Endometrial microvascular endothelial cells (primary cell): ENCODE data around the gene DLG2. TPM values are rescaled to one million over a fixed set of nuclear protein-coding genes. Genes with fewer than 3 reads are reported as not detected.
"Not testable (repeated sequence)": the region's sequence is repeated elsewhere in the genome, so short reads cannot be mapped to it uniquely, and the experiment has no call there.

Experiments used
- in situ Hi-C: cut with HindIII; loops from 2 replicates; pipeline ENCODE4 v1.10.0; 2017; ENCODE audit warnings: low sequenced_read_pairs, low pct_unique_long_range_greater_than_20kb; ENCODE audit errors: inconsistent ontology term
- total RNA-seq: library from RNA; depleted of rRNA; stranded (reverse); fragments of >200 nt; gene quantifications from one replicate; pipeline ENCODE4 v1.2.3, GENCODE V29; 2015; ENCODE audit errors: inconsistent ontology term

DLG2 gene
- total RNA-seq, 1 donor from 2014 or later, result not detected

DNA sequence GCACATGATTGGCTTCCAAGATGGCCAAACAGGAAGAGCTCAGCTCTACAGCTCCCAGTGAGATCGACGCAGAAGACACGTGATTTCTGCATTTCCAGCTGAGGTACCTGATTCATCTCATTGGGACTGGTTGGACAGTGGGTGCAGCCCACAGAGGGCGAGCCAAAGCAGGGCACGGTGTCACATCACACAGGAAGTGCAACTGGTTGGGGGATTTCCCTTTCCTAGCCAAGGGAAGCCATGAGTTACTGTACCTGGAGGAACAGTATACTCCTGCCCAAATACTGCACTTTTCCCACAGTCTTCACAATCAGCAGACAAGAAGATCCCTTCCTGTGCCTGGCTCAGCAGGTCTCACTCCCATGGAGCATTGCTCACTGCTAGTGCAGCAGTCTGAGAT, 131.2 kb downstream of the DLG2 start:
- in situ Hi-C loops, result no loop called here

DNA sequence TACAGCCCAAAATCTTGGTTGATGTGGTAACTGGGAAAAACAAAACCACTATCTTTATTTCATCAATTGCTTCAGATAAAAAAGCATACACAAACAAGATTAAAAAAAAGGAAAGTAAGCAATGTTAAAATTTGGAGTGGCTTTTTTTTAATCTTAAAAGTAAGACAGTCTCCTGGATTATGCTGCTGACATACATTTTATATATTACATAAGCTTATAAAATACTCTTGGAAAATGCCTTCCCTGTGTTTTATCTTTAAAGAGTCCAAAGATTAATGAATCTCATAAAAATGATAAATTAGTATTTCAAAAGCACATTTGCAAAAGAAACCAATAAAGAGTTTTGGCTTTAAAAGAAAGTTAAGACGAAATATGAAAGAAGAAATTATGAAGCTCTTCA, 132.7 kb downstream of the DLG2 start:
- in situ Hi-C loops, result no loop called here

DNA sequence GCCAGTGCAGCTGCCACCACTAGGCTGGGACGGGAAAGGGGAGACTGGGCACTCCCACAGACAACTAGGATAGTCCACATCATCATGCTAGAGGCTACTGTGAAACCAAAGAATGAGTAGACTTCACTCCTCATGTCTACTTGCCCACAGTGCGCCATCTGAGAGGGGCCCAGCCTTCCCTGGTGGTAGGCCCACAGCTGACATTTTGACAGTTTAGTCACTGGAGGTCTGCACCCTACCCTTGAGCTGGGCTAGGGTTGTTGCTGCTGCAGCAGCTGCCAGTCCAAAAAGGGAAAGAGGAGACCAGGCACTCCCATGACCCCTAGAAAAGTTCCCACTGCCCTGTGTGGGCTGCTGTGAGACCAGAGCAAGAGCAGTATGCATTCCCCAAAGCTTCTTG, 141.2 kb downstream of the DLG2 start:
- in situ Hi-C loops, result no loop called here

DNA sequence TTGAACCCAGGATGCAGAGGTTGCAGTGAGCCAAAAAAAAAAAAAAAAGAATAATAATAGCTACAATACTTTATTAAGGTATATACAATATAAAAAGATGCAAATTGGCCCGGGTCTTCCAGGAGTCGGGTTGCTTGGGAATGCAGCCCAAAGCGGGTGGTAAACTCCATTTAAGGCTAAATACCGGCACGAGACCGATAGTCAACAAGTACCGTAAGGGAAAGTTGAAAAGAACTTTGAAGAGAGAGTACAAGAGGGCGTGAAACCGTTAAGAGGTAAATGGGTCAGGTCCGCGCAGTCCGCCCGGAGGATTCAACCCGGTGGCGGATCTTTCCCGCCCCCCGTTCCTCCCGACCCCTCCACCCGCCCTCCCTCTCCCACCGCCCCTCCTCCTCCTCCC, 143.3 kb downstream of the DLG2 start:
- in situ Hi-C loops, result no loop called here

DNA sequence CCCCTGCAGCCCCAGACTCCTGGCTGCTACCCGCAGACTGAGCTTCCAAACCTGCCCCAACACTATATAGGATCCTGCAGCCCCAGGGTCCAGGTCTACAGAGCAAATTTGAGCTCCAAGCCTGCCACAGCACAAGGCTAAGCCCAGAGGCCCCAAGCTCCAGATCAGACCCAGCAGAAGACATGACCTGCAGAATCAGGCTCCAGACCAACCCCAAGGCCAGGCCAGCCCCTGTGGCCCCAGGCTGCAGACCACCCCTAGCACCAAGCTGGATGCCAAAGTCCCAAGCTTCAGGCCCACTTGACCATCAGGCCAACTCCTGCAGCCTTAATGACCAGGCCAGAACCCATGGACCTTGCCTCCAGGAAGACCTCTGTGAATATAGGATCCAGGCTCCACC, 145.3 kb downstream of the DLG2 start:
- in situ Hi-C loops, result no loop called here

DNA sequence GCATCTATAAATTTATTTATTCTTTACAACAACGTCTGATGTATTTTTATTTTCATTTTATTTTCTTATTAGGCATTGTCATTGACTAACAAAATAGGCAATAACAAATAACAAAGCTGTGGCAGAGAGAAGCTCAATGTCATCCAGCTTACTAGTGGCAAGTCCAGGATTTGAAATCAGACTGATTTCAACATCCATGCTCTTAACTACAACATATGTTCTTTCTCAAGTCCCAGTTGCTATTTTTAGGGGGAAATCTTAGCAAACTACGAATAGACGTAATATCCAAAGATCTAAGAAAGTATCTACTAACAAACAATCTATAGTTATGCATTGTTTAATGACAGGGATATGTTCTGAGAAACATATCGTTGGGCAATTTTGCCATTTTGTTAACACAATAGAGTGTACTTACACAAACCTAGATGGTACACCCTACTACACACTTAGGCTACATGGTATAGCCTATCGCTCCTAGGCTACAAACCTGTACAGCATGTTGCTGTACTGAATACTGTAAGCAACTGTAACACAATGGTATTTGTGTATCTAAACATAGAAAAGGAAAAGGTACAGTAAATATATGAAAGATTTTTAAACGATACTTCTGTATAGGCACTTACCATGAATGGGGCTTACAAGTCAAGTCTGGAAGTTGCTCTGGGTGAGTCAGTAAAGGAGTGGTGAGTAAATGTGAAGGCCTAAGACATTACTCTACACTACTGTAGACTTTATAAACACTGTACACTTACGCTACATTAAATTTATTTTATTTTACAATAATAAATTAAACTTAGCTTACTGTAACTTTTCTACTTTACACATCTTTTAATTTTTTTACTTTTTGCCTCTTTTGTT, 151.3 kb downstream of the DLG2 start:
- in situ Hi-C loops, result no loop called here

DNA sequence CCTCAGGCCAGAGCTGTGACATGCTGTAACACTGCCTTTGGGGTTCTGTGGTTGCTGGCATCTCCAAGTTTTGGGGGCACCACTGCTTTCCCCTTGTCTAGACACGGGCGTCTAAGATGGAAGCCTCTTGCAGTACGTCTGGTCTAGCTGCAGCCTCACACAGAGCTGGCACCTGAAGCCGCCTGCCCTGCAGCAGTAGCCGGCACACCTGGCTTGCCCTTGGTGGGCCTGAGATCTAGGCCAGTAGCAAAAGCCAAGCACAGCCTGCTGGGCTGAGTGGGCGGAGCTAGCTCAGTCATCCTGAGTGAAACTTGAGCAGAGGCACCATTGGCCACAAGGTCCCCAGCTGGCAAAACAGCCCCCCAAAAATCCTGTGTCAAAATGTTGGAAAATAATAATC, 154.2 kb downstream of the DLG2 start:
- in situ Hi-C loops, result no loop called here

DNA sequence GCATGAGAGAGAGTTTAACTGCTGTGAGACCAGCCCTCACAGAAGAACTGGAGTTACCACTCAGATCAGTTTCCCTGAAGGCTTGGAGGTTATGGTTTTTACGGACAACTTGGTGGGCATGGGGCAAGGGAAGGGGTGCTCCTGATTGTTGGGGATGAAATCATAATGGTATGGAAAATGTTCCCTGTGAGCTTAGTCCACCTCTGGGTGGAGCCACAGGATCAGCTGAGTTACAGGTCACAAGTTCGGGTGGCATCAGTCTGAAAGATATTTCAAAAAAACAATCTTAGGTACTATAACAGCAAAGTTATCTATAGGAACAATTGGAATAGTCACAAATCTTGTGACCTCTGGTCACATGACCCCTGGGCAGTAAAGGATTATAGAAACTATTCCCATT, 162.9 kb downstream of the DLG2 start:
- in situ Hi-C loops, result no loop called here

DNA sequence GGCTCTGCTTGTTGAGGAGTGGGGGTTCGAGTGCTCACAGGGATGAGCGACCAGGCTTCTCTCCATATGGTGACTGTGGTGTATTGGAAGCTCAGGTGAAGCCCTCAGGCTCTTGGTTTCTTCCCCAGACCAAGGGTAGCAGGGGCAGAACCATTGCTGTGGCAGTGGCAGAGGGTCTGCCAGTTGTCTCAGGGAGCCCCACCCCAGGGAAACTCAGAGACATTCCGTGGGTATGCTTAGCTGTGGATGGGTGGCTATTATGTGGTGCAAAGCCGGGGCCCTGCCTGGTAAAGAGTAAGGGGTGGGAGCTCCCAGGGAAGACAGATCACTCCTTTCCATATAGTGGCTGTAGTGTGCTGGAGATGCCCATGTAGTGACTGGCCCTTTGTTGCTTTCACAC, 167.8 kb downstream of the DLG2 start:
- in situ Hi-C loops, result no loop called here

DNA sequence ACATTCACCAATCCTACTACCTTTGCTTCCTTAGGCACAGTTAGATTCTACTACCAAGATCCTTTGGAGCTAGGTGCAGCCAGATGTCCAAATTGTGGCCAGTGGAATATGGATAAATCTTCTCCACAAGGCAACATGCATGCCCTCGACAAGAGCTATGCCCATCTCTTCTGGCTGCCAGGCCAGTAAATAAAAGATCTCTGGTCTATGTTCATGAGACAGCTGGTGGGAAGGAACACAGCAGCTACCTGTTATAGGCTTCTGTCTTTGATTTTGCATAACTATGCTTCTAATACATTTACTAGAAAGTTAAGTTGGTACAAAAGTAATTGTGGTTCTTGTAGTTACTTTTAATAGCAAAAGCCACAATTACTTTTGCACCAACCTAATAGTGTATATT, 182.7 kb downstream of the DLG2 start:
- in situ Hi-C loops, result no loop called here

DNA sequence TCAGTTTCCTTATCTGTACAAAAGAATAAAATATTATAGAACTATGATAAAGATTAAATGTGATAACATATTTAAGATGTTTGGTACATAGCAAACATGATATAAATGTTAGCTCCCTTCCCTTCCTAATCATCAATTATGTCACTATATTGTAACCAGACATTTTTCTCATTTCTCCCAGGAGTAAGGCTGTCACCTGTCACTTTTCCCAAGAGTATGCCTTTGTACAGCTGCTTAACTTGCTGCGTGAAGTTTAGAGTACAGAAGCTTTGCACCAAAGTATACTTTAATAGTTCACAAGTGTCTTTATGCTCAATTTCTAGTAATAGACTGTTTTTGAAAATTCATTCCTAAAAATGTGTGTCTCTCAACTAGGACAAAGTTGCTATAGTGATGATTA, 186.9 kb downstream of the DLG2 start:
- in situ Hi-C loops, result no loop called here

DNA sequence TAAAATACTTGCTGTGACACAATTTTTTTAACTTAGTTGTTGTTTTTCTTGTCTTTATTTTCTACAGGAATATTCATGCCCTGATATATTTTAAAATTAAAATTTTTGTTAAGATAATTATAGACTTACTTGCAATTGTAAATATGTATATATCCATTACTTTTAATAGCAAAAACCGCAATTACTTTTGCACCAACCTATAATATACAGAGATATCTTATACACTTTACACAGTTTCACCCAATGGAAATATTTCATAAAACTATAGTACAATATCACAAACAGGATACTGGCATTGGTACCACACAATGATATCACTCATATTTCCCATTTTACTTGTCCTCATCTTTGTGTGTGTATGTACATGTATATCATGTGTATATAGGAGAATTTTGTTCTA, 188.8 kb downstream of the DLG2 start:
- in situ Hi-C loops, result no loop called here

DNA sequence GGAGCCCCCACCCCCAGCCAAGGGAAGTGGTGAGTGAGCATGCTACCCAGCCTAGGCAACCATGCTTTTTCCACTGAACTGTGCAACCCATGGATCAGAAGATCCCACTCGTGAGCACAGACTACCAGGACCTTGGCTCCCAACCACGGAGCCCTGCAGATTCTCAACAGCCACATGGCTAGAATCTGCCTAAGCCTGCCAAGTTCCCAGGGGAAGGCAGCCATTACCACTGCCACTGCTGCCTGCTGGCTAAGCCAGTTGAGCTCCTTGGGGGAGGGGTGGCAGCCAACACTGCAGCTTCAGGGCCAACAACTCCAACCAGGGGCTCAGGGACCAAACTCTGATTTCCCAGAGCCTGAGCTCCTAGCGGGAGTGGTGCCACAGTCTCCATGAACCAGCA, 195.8 kb downstream of the DLG2 start:
- in situ Hi-C loops, result no loop called here

DNA sequence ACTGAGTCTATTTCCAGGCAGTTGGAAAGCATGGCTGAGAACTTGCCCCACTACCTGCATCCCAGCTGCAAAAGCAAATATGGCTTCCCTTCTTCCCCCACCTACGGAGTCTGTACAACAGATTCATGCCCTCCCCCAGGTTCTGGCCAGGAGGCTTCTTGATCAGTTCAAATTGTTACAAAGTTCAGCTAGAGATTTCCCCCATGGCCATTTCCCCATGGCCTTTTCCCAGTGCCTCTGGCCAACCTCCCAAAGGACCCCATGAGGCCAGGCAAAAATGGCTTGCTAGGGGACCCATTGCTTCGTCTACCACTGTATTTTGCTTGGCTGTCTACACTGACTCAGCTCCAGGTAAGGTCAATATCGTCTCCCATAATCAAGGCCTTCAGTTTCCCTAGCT, 203.3 kb downstream of the DLG2 start:
- in situ Hi-C loops, result no loop called here

DNA sequence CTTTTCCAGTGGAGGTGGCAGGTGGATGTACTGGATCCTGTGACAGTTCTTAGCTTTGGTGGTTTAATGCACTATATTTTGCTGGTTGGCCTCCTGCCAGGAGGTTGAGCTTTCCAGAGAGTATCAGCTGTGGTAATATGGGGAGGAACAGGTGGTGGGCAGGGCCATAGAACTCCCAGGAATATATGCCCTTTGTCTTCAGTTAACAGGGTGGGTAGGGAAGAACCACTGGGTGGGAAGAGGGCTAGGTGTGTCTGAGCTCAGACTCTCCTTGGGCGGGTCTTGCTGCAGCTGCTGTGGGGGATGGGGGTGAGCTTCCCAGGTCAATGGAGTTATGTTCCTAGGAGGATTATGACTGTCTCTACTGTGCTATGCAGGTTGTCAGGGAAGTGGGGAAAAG, 203.8 kb downstream of the DLG2 start:
- in situ Hi-C loops, result no loop called here

DNA sequence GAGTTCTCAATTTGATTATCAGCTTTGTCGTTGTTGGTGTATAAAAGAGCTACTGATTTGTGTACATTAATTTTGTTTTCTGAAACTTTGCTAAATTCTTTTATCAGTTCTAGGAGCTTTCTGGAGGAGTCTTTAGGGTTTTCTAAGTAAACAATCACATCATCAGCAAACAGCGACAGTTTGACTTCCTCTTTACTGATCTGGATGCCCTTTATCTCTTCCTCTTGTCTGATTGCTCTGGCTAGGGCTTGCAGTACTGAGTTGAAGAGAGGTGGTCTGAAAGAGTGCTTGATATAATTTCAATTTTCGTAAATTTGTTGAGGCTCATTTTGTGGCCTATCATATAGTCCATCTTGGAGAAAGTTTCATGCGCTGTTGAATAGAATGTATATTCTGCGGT, 213.0 kb downstream of the DLG2 start:
- in situ Hi-C loops, result no loop called here

DNA sequence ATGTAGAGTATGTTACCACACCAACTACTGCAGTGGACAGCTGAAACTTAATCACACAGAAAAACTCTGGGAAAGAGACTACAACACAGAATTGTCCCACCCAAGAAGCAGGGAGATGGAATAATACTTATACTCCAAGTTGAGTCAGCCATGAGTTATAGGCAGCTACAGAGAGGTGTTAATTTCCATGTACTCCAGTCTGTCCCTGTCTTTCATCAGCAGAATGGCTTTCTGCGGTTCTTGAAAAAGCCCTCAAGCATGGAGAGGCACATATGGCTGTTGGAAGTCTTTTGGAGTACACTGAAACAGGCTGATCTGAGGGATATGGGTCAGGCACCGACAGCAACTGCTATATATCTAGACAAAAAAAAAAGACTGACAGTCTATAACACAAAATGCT, 219.5 kb downstream of the DLG2 start:
- in situ Hi-C loops, result no loop called here

DNA sequence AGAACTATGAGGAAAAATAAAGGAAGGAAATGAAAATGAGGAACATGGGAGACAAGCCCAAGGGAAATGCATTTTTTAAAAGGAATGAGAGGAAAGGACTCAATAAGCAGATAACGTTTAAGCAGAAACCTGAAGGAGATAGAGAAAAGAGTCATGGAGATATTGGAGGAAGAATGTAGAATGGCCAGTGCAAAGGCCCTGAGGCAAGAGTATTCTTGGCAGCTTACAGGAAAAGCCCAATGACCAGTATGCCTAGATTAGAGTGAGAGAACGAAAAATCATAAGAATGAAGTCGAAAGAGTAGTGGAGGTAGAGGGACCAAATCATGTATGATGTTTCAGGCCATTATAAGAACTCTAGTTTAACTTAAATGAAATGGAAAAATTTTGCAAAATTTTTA, 220.3 kb downstream of the DLG2 start:
- in situ Hi-C loops, result no loop called here

DNA sequence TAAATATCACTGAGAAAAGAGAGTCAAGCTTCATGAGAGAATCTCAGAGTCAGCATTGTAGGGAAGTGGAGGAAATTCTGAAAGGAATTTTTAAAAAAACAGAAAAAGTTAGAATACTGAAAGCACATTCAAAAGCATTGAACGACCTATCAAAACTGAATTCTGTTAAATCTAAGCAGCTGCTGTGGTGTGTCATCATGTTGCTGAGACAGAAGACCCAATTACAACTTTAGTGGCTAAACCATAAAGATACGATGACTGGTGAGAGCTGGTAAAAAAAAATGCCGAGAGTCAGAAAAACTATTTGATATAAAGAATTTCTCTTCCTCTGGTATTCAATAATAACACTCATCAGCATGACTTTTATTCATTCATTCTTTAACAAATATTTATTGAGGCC, 220.8 kb downstream of the DLG2 start:
- in situ Hi-C loops, result no loop called here

DNA sequence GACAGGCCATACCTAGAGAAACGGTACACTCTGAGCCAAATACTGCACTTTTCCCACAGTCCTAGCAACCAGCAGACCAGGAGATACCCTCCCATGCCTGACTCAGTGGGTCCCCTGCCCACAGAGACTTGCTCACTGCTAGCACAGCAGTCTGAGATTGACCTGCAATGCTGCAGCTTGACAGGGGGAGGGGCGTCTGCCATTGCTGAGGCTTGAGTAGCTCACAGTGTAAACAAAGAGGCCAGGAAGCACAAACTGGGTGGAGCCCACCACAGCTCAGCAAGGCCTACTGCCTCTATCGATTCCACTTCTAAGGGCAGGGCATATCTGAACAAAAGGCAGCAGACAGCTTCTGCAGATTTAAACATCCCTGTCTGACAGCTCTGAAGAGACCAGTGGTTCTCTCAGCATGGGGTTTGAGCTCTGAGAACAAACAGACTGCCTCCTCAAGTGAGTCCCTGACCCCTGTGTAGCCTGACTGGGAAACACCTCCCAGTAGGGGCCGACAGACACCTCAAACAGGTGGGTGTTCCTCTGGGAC, 231.6 kb downstream of the DLG2 start:
- in situ Hi-C loops, result not testable (repeated sequence)

DNA sequence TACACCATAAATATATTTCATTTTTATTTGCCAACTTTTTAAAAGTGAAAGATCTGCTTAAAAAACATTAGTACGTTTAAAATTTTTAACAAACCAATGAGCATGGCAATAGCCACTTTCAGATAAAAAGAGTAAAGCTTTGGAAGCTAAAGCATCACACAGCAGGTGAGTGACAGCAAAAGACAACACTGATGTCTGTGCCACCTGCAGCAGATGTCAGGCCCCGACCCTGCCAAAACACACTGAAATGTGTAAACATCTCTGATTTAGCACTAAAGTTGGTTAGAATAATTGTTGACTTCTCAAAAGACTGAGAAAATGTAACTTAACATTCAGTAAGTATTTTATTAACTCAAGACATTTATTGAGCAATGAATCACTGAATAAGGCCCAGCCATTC, 232.9 kb downstream of the DLG2 start:
- in situ Hi-C loops, result no loop called here
